HUES64 (cell line): ENCODE data around the gene PBX3.
"Not testable (repeated sequence)": the region's sequence is repeated elsewhere in the genome, so short reads cannot be mapped to it uniquely, and the experiment has no call there.

Experiments used
- H3K27ac ChIP-seq: 2 replicates; pipeline ENCODE4 v1.7.0; 2013; ENCODE audit warnings: low read depth, low read length, inconsistent platforms
- H3K27me3 ChIP-seq: 2 replicates; pipeline ENCODE4 v1.6.1; 2013; ENCODE audit warnings: mild to moderate bottlenecking, low read length; ENCODE audit not compliant: insufficient read depth
- H3K36me3 ChIP-seq: 2 replicates; pipeline ENCODE4 v1.6.1; 2013; ENCODE audit warnings: mild to moderate bottlenecking, low read length; ENCODE audit not compliant: insufficient read depth
- H3K4me1 ChIP-seq: 2 replicates; pipeline ENCODE4 v1.6.1; 2013; ENCODE audit warnings: mild to moderate bottlenecking, low read length, moderate library complexity; ENCODE audit not compliant: insufficient read depth
- H3K4me3 ChIP-seq: 2 replicates; pipeline ENCODE4 v1.5.1; 2013; ENCODE audit warnings: mild to moderate bottlenecking, low read length, moderate library complexity
- H3K9ac ChIP-seq: 2 replicates; pipeline ENCODE4 v1.6.1; 2013; ENCODE audit warnings: mild to moderate bottlenecking, low read depth, low read length
- H3K9me3 ChIP-seq: 2 replicates; pipeline ENCODE4 v1.6.1; 2013; ENCODE audit warnings: low read depth, low read length; ENCODE audit not compliant: insufficient read depth
- WGBS: fragments of 150-250, 120-280 bp; methylation state at CpG from one replicate; pipeline ENCODE4 v1.1.7; 2013; ENCODE audit warnings: missing lambda C conversion rate; 5-methylcytosine and 5-hydroxymethylcytosine counted together

The PBX3 gene

DNA sequence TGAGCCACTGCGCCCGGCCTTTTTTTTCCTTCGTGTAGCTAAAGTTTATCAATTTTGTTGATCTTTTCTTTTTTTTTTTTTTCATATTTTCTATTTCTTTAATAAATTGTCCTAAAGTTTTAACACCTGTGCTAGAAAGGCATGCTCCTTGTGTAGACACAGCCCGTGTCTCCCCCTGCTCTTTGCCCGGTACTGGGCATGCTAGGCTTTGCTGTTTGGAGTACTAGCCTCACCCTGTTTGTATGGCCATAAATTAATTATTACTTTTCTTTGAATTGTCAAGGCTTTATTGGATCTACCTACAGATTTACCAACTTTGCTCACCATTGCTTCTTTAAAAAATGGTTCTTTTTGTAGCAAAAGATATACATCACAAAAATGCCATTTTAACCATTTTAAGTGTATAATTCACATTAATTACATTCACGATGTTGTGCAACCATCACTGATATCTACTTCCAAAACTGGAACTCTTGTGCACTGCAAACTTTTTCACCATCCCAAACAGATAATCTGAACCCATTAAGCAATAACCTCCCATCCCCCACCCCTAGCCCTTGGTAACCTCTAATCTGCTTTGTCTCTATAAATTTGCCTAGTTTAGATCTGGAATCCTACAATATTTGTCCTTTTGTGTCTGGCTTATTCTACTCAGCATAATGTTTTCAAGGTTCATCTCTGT lies 31.5 kb downstream of the PBX3 start:
- peaks cover 16% of the 10 kb centered on the region for H3K36me3 ChIP-seq
- H3K9ac ChIP-seq, H3K27me3 ChIP-seq, H3K4me3 ChIP-seq, H3K4me1 ChIP-seq, H3K27ac ChIP-seq: not testable (repeated sequence)
- WGBS = 75% methylated on average over 2 of the region's 6 CpGs
- H3K9me3 ChIP-seq = peaks cover 18% of the 10 kb centered on the region

DNA sequence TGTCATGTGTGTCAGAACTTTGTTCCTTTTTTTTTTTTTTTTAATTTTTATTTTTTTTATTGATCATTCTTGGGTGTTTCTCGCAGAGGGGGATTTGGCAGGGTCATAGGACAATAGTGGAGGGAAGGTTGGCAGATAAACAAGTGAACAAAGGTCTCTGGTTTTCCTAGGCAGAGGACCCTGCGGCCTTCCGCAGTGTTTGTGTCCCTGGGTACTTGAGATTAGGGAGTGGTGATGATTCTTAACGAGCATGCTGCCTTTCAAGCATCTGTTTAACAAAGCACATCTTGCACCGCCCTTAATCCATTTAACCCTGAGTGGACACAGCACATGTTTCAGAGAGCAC lies 32.0 kb downstream of the PBX3 start:
- Histone ChIP-seq H3K36me3 (peaks cover 16% of the 10 kb centered on the region), H3K9me3 (peaks cover 18% of the 10 kb centered on the region)
- H3K27me3 ChIP-seq, H3K4me3 ChIP-seq, H3K9ac ChIP-seq, H3K4me1 ChIP-seq, H3K27ac ChIP-seq: not testable (repeated sequence)
- no CpG with 5 or more reads among the region's 5 CpGs for WGBS

- peaks cover 18% of the 10 kb centered on the region for H3K9me3 ChIP-seq
- H3K27ac ChIP-seq = no peak overlapping the region
- no peaks in the 10 kb centered on the region for H3K27me3 ChIP-seq
- 98% methylated on average over 2 of the region's 2 CpGs for WGBS
- H3K4me1 ChIP-seq = peaks cover 10% of the 10 kb centered on the region
- peaks cover 16% of the 10 kb centered on the region for H3K36me3 ChIP-seq
- no peak overlapping the region for H3K9ac ChIP-seq
- no peak overlapping the region for H3K4me3 ChIP-seq
Measured at GRCh38 chr9:125782718-125783117, 35.5 kb downstream of the PBX3 start.

DNA sequence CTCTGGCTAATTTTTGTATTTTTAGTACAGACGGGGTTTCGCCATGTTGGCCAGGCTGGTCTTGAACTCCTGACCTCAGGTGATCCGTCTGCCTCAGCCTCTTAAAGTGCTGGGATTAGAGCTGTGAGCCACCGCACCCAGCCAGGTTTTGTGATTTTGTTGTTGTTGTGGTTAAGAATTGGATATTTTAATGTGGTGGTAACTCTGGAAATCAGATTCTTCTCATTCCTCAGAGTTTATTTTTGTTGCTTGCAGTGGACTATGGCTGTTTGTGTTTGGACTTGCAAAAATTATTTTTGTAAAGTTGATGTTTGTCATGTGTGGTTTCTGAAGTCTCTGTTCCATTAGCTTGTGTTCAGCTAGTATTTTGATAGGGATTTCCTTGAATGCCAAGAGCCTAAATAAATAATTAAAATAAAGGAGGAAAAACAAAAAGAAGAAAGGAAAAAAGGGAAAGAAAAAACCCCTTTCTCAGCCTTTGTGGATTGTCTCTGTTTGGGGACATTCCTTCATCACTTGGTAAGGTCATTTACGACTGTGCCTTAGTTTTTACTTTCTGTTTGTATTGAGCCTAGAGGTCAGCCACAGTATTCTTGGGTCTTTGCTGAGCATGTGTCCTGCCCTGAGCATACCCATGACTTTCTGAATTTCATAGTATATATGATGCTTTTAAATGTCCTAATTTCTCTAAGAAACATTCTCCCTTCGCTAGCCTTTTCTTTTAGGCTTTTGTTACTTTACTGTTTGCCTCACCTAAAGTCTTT lies 37.3 kb downstream of the PBX3 start:
- 81% methylated on average over 6 of the region's 6 CpGs for WGBS
- no peak overlapping the region for H3K27ac ChIP-seq

GRCh38 chr9:125785248-125785751 lies 38.1 kb downstream of the PBX3 start:
- Histone ChIP-seq H3K9ac (no peak overlapping the region), H3K4me1 (peaks cover 10% of the 10 kb centered on the region), H3K4me3 (no peak overlapping the region), H3K27ac (no peak overlapping the region), H3K9me3 (peaks cover 18% of the 10 kb centered on the region), H3K27me3 (no peaks in the 10 kb centered on the region), H3K36me3 (peaks cover 16% of the 10 kb centered on the region)
- WGBS = 95% methylated on average over 5 of the region's 5 CpGs

More for the DNA sequence above, 37.3 kb downstream of the PBX3 start:
- Histone ChIP-seq H3K36me3 (peaks cover 16% of the 10 kb centered on the region), H3K4me1 (peaks cover 10% of the 10 kb centered on the region), H3K9me3 (peaks cover 18% of the 10 kb centered on the region), H3K27me3 (no peaks in the 10 kb centered on the region), H3K9ac (no peak overlapping the region), H3K4me3 (no peak overlapping the region)

DNA sequence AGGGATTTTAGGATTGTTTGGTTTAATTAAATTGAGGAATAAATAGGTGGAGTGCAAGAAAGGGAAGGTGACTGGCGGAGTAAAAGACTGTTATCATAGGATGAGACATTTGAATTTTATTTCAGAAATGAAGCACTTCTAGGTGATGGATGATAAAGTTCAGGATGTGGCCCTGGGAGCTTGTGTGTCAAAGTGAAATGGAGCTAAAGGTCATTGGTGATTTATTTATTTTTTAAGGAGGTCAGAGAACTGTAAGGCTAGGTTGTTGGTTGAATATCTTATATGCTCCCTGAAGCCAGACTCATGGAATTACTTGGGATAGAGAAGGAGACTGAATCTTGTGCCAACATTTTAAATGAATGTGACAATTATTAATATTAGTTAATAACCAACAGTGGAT lies 40.5 kb downstream of the PBX3 start:
- H3K27ac ChIP-seq = no peak overlapping the region
- H3K4me3 ChIP-seq = no peak overlapping the region
- no peak overlapping the region for H3K9ac ChIP-seq
- H3K9me3 ChIP-seq = peaks cover 4% of the 10 kb centered on the region; the same call in 1 of the 2 replicates
- peaks cover 10% of the 10 kb centered on the region for H3K4me1 ChIP-seq
- peaks cover 4% of the 10 kb centered on the region; the same call in 1 of the 2 replicates for H3K36me3 ChIP-seq
- 93% methylated on average over 1 of the region's 1 CpG for WGBS
- no peaks in the 10 kb centered on the region for H3K27me3 ChIP-seq

DNA sequence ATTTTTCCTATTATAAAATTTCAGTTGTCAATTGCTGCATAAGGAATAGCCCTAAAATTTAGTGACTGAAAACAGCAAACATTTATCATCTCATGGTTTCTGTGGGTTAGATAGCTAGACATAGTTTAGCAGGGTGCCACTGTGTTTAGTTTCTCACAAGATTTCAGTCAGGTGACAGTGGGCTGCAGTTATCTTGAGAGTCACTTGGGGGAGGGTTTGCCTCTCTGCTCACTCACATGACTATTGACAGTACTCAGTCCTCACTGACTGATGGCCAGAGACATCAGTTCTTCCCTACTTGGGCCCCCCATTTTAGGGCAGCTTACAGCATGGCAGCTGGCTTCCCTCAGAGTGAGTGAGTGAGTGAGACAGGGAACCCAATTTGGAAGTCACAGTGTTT lies 42.0 kb downstream of the PBX3 start:
- H3K9me3 ChIP-seq = no peaks in the 10 kb centered on the region
- H3K36me3 ChIP-seq = no peaks in the 10 kb centered on the region
- H3K9ac ChIP-seq = no peak overlapping the region
- H3K27ac ChIP-seq = no peak overlapping the region
- H3K4me1 ChIP-seq = peaks cover 9% of the 10 kb centered on the region
- H3K4me3 ChIP-seq = no peak overlapping the region
- H3K27me3 ChIP-seq = no peaks in the 10 kb centered on the region

DNA sequence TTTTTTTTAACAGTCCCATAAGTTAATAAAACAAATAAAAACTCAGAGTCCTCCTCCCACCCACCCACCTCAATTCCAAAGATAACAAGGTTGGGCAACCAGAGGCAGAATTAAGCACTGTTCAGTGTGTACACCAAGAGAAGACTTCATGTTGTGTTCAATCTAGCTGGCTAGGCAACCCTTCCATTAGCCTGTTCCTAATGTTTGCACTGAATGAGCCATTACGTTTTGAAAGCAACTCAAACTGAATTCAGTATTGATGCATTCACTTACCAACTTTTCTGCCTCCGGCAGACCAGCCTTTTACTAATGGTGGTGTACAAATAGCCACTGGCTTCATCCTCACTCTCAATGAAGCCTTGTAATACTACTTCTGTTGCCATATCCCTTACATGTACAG lies 47.5 kb downstream of the PBX3 start:
- H3K27ac ChIP-seq = no peak overlapping the region

GRCh38 chr9:125795970-125796596 lies 48.9 kb downstream of the PBX3 start:
- Histone ChIP-seq H3K27ac (no peak overlapping the region), H3K4me3 (no peak overlapping the region), H3K4me1 (0 out of 2 replicates have a peak, but pooled peaks cover 7% of the 10 kb centered on the region), H3K9ac (no peak overlapping the region), H3K27me3 (no peaks in the 10 kb centered on the region), H3K36me3 (peaks cover 3% of the 10 kb centered on the region; the same call in 1 of the 2 replicates), H3K9me3 (no peaks in the 10 kb centered on the region)
- 94% methylated on average over 3 of the region's 4 CpGs for WGBS

More for the DNA sequence above, 47.5 kb downstream of the PBX3 start:
- no peak overlapping the region for H3K4me3 ChIP-seq
- no peak overlapping the region for H3K9ac ChIP-seq
- no peaks in the 10 kb centered on the region for H3K27me3 ChIP-seq
- 91% methylated on average over 2 of the region's 2 CpGs for WGBS
- no peaks in the 10 kb centered on the region for H3K36me3 ChIP-seq
- H3K4me1 ChIP-seq = 0 out of 2 replicates have a peak, but pooled peaks cover 7% of the 10 kb centered on the region
- H3K9me3 ChIP-seq = no peaks in the 10 kb centered on the region

GRCh38 chr9:125797930-125798329 lies 50.8 kb downstream of the PBX3 start:
- H3K4me3 ChIP-seq = no peak overlapping the region
- H3K36me3 ChIP-seq = peaks cover 3% of the 10 kb centered on the region
- WGBS = 93% methylated on average over 1 of the region's 2 CpGs
- H3K27ac ChIP-seq = no peak overlapping the region
- H3K4me1 ChIP-seq = 0 out of 2 replicates have a peak, but pooled peaks cover 7% of the 10 kb centered on the region
- H3K9ac ChIP-seq = no peak overlapping the region
- no peaks in the 10 kb centered on the region for H3K9me3 ChIP-seq
- no peaks in the 10 kb centered on the region for H3K27me3 ChIP-seq

DNA sequence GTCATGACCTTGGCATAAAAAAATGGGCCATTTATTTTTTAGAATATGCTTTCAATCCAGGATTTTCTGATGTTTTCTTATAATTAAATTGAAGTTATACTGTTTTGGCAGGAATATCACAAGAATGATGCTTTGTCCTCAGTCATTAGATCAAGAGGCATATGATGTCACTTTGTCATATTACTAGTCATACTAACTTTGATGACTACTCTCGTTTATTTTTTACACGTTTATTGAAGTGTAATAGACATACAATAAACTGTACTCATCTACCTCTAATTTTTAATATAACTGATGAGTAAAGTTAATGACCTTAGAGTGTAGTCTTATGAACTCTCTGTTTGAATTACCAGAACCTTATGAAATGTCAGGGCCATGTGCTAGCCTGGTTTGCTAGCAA lies 56.4 kb downstream of the PBX3 start:
- no peaks in the 10 kb centered on the region for H3K9me3 ChIP-seq
- peaks cover 5% of the 10 kb centered on the region; the same call in 1 of the 2 replicates for H3K4me1 ChIP-seq
- no peaks in the 10 kb centered on the region for H3K27me3 ChIP-seq
- H3K9ac ChIP-seq = no peak overlapping the region
- H3K36me3 ChIP-seq = peaks cover 3% of the 10 kb centered on the region
- no peak overlapping the region for H3K27ac ChIP-seq
- no CpG with 5 or more reads among the region's 2 CpGs for WGBS
- no peak overlapping the region for H3K4me3 ChIP-seq
